GM12878 (cell line): ENCODE results near the gene ARID3A. TPM values are rescaled to one million over a fixed set of nuclear protein-coding genes. Genes with fewer than 3 reads are reported as not detected.

Experiments
- ATAC-seq: fragments of 200-7000 bp; cut with Tn5 transposase; 3 replicates; pipeline ENCODE4 v1.9.1; 2020; ENCODE audit warnings: mild to moderate bottlenecking, moderate library complexity
- BruUV-seq: library from RNA; stranded (reverse); fragments of 400-500 nt; replicated peaks from 2 replicates; lab custom pipeline; 2021; lab: Mats Ljungman, UMichigan
- CTCF ChIA-PET: fragments of 300-600 bp; sonication (Branson Sonifier 250); formaldehyde crosslinking; extraction: SDS; loops from one replicate; lab custom pipeline; 2021; ENCODE audit warnings: inconsistent platforms; lab: Yijun Ruan, JAX
- POLR2A ChIA-PET: fragments of 350-600 bp; formaldehyde crosslinking; extraction: SDS; loops from one replicate; lab custom pipeline; 2021; ENCODE audit warnings: inconsistent platforms; lab: Charles Lee
- RAD21 ChIA-PET: fragments of 300-600 bp; sonication (Branson Sonifier 250); formaldehyde crosslinking; loops from one replicate; lab custom pipeline; 2023; ENCODE audit warnings: antibody characterized with exemption; ENCODE audit not compliant: unreplicated experiment; lab: Charles Lee
- SMC1A ChIA-PET: fragments of 300-600 bp; sonication (Branson Sonifier 250); formaldehyde crosslinking; loops from one replicate; lab custom pipeline; 2023; ENCODE audit not compliant: unreplicated experiment, uncharacterized antibody; lab: Charles Lee
- DNase-seq: peaks from one replicate; pipeline ENCODE4 v3.0.0-alpha.2; 2011; ENCODE audit warnings: low read depth, low spot score
- FAIRE-seq: peaks from 3 replicates; lab custom pipeline; 2011; peaks lifted over from hg19 to GRCh38; lab: Jason Lieb, UNC
- H2AFZ ChIP-seq: 2 replicates; pipeline ENCODE4 v1.6.0; 2011; ENCODE audit warnings: low read depth, low read length, control low read depth; ENCODE audit not compliant: control insufficient read depth
- H3K27ac ChIP-seq: 2 replicates; pipeline ENCODE4 v1.5.1; 2011; ENCODE audit warnings: control low read depth; ENCODE audit not compliant: control insufficient read depth, insufficient read depth
- H3K27me3 ChIP-seq, 2 experiments: replicated peaks in 1 of 2; 2 replicates each; pipeline versions ENCODE4 v1.6.0 to v1.6.1; 2011; ENCODE audit warnings: low read length in 1 of 2; ENCODE audit not compliant: control insufficient read depth in 2 of 2, insufficient read depth in 2 of 2
- H3K36me3 ChIP-seq, 2 experiments: 2 replicates each; pipeline ENCODE4 v1.5.1; 2011; ENCODE audit warnings: low read length in 1 of 2; ENCODE audit not compliant: control insufficient read depth in 2 of 2, insufficient read depth in 2 of 2
- H3K4me1 ChIP-seq: 2 replicates; pipeline ENCODE4 v1.6.1; 2011; ENCODE audit warnings: mild to moderate bottlenecking, low read length, moderate library complexity, mixed read lengths; ENCODE audit not compliant: control insufficient read depth, insufficient read depth
- H3K4me2 ChIP-seq: 2 replicates; pipeline ENCODE4 v1.6.0; 2011; ENCODE audit warnings: control low read depth; ENCODE audit not compliant: control insufficient read depth, insufficient read depth
- H3K4me3 ChIP-seq: fragments of 200-600 bp; sonication (generic); 2 replicates; pipeline ENCODE4 v1.5.1; 2016
- H3K79me2 ChIP-seq: 2 replicates; pipeline ENCODE4 v1.6.0; 2011; ENCODE audit warnings: low read length; ENCODE audit not compliant: control insufficient read depth, insufficient read depth
- H3K9ac ChIP-seq: 2 replicates; pipeline ENCODE4 v1.8.0; 2011; ENCODE audit warnings: low read length, control low read depth, mixed read lengths; ENCODE audit not compliant: control insufficient read depth, insufficient read depth
- H3K9me3 ChIP-seq: replicated peaks from 3 replicates; pipeline ENCODE4 v1.5.1; 2011; ENCODE audit warnings: mild to moderate bottlenecking, low read length; ENCODE audit not compliant: control insufficient read depth, insufficient read depth
- H4K20me1 ChIP-seq: 2 replicates; pipeline ENCODE4 v1.6.0; 2011; ENCODE audit not compliant: control insufficient read depth, insufficient read depth
- ESRRA ChIP-seq: IDR thresholded peaks from 2 replicates; pipeline ENCODE4 v1.6.1; 2012; ENCODE audit warnings: mild to moderate bottlenecking, low read length, improper control_type of control experiment
- HCFC1 ChIP-seq: fragments of 150-350 bp; IDR thresholded peaks from 2 replicates; pipeline ENCODE4 v1.6.1; 2014; ENCODE audit warnings: low read length
- MAX ChIP-seq: IDR thresholded peaks from 2 replicates; pipeline ENCODE4 v1.6.1; 2012; ENCODE audit warnings: low read depth, low read length, improper control_type of control experiment
- MEF2A ChIP-seq: IDR thresholded peaks from 2 replicates; pipeline ENCODE4 v1.6.1; 2011; ENCODE audit warnings: low read depth, mild to moderate bottlenecking, low read length, moderate library complexity; ENCODE audit not compliant: insufficient read depth
- MEF2B ChIP-seq: fragments of 450-650 bp; IDR thresholded peaks from 2 replicates; pipeline ENCODE4 v1.6.1; 2018; ENCODE audit warnings: mild to moderate bottlenecking, moderate library complexity; ENCODE audit not compliant: partially characterized antibody, poor library complexity, severe bottlenecking
- MYC ChIP-seq: IDR thresholded peaks from 2 replicates; pipeline ENCODE4 v1.6.1; 2011; ENCODE audit warnings: mild to moderate bottlenecking, low read length, moderate library complexity, inconsistent platforms; ENCODE audit not compliant: insufficient read depth, insufficient replicate concordance, insufficient read length, severe bottlenecking
- NFIC ChIP-seq: IDR thresholded peaks from 2 replicates; pipeline ENCODE4 v1.6.1; 2012; ENCODE audit warnings: low read depth, mild to moderate bottlenecking, inconsistent platforms, low read length, moderate library complexity
- NFXL1 ChIP-seq: fragments of 450-650 bp; IDR thresholded peaks from 2 replicates; pipeline ENCODE4 v1.6.1; 2017; ENCODE audit warnings: antibody characterized with exemption, mild to moderate bottlenecking, borderline replicate concordance
- POLR2AphosphoS5 ChIP-seq: IDR thresholded peaks from 2 replicates; pipeline ENCODE4 v1.6.1; 2011; ENCODE audit warnings: mild to moderate bottlenecking, low read length, inconsistent platforms
- PRDM15 ChIP-seq: fragments of 450-650 bp; formaldehyde crosslinking; IDR thresholded peaks from 2 replicates; pipeline ENCODE4 v1.4.0; 2020; ENCODE audit warnings: mild to moderate bottlenecking, moderate library complexity
- RAD51 ChIP-seq: fragments of 450-650 bp; IDR thresholded peaks from 2 replicates; pipeline ENCODE4 v1.6.1; 2016; ENCODE audit warnings: moderate library complexity, mild to moderate bottlenecking, inconsistent platforms
- SIN3A ChIP-seq: IDR thresholded peaks from 2 replicates; pipeline ENCODE4 v1.6.1; 2012; ENCODE audit warnings: low read depth, low read length, improper control_type of control experiment
- SUPT20H ChIP-seq: IDR thresholded peaks from 2 replicates; pipeline ENCODE4 v1.6.1; 2011; ENCODE audit warnings: low read depth, mild to moderate bottlenecking, low read length, moderate library complexity, borderline replicate concordance; ENCODE audit not compliant: control insufficient read depth
- WGBS: methylation state at CpG from one replicate; pipeline ENCODE4 v1.1.6; 2016; ENCODE audit warnings: low lambda C conversion rate; ENCODE audit not compliant: insufficient replicate concordance, insufficient coverage; ENCODE audit errors: missing lambda C conversion rate; 5-methylcytosine and 5-hydroxymethylcytosine counted together
- in situ Hi-C: fragments of 300-500 bp; cut with MboI; formaldehyde crosslinking; loops from 9 replicates; pipeline ENCODE4 v1.14.3; 2018; ENCODE audit warnings: mixed read lengths
- intact Hi-C: fragments of 100-400 bp; cut with micrococcal nuclease; formaldehyde crosslinking; loops from one replicate; pipeline ENCODE4 v1.14.2; 2022; ENCODE audit not compliant: unreplicated experiment
- polyA plus RNA-seq, 11 experiments: library from polyadenylated mRNA; depleted of rRNA in 4 of 11; unstranded in 6 of 11; stranded (reverse) in 5 of 11; fragments of >200 nt; fragmentation: Nextera tagmentation in 4 of 11; fragmentation: Illumina TruSeq in 1 of 11; extraction: Ambion mirVana in 4 of 11; extraction: Trizol in 1 of 11; gene quantifications; 1 replicate in 1 of 11; 2 replicates in 10 of 11; pipeline versions ENCODE4 v1.2.1 to v1.2.3, GENCODE V29; 2011 to 2016; ENCODE audit warnings: inconsistent platforms in 2 of 11, missing spikeins in 2 of 11, low read depth in 1 of 11
- total RNA-seq, 4 experiments: library from RNA; depleted of rRNA in 3 of 4; stranded (reverse); fragments of >200 nt in 3 of 4; fragmentation: Illumina TruSeq in 1 of 4; extraction: Trizol in 1 of 4; gene quantifications; 2 replicates each; pipeline versions ENCODE4 v1.2.1 to v1.2.3, GENCODE V29; 2013 to 2021
- TF ChIP-seq, protein P1 (sequence below): IDR thresholded peaks from 2 replicates; pipeline ENCODE4 v1.6.1; 2011; ENCODE audit warnings: low read depth, low read length, improper control_type of control experiment, borderline replicate concordance

The ARID3A gene
- total and polyA plus RNA-seq, 10 of the 15 experiments (the other 5 are each of a cell fraction or from before 2014, with no cell fraction given) = 0.76 to 70.0 (median 16.7) TPM

DNA sequence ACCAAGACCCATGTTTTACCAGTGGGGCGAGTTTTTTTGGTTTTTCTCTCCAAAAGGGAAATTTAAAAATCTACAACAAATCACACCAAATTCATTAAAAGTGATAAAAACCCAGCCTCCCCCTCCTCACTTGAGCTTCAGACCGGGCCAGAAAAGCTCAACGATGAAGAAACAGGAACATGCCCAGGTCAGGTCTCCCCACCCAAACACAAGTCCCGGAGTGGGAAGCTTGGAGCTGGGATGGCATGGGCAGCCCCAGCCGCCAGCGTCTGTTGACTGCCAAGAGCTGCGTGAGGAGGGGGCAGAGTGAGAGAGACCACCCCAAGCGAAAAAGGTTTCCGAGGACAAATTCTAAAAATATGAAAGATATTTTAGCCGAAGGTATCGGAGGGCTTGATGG lies 28.8 kb upstream of the ARID3A start (continued):
- no peak for TF ChIP-seq PRDM15
- TF ChIP-seq NFIC = no peak

- Histone ChIP-seq H3K9ac (no peak overlapping the region), H2AFZ (no peak overlapping the region), H3K79me2 (peaks cover under 1% of the 10 kb centered on the region), H3K9me3 (no peaks in the 10 kb centered on the region), H3K36me3 (peaks cover 0 to 6% of the 10 kb centered on the region in 2 experiments; a peak in 2 of 4 replicates), H3K4me1 (no peaks in the 10 kb centered on the region), H4K20me1 (no peaks in the 10 kb centered on the region), H3K4me2 (no peak overlapping the region), H3K27ac (no peak overlapping the region), H3K27me3 (no peaks in the 10 kb centered on the region), H3K4me3 (no peak overlapping the region)
- intact Hi-C loops = no loop called here
- TF ChIP-seq, protein P1, sequence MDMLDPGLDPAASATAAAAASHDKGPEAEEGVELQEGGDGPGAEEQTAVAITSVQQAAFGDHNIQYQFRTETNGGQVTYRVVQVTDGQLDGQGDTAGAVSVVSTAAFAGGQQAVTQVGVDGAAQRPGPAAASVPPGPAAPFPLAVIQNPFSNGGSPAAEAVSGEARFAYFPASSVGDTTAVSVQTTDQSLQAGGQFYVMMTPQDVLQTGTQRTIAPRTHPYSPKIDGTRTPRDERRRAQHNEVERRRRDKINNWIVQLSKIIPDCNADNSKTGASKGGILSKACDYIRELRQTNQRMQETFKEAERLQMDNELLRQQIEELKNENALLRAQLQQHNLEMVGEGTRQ = no peak
- TF ChIP-seq SIN3A (no peak), HCFC1 (no peak), NFXL1 (no peak), RAD51 (no peak), SUPT20H (no peak), MAX (no peak), MEF2A (no peak), MEF2B (no peak), ESRRA (no peak), NFIC (no peak), MYC (no peak), POLR2AphosphoS5 (no peak)
- DNase-seq (no peak), ATAC-seq (no peak), FAIRE-seq (no peak)
- SMC1A ChIA-PET = interaction anchor here (3.0 kb wide), 1 partner anchor 10 kb away, joined by 9 read pairs; no protein-coding TSS in a partner anchor
- BruUV-seq = no TSS peak
- RAD21 ChIA-PET = no interaction called here
- POLR2A ChIA-PET = interaction anchor here (0.6 kb wide), 1 partner anchor 11 kb away, joined by 4 read pairs; no protein-coding TSS in a partner anchor
- 99% methylated on average over 26 of the region's 26 CpGs for WGBS
- CTCF ChIA-PET = interaction anchor here (0.8 kb wide), 1 partner anchor 34 kb away, joined by 3 read pairs; no protein-coding TSS in a partner anchor
- in situ Hi-C loops = no loop called here
These were observed 28.3 kb upstream of the ARID3A start for GRCh38 chr19:897442-898039.
